Liver (tissue), 9 donors: ENCODE measurements around the gene MEF2B. TPM values are rescaled to one million over a fixed set of nuclear protein-coding genes. Genes with fewer than 3 reads are reported as not detected.

Experiments used
- DNase-seq: peaks from one replicate; pipeline ENCODE4 v3.0.0-alpha.2; 2017; ENCODE audit warnings: low spot score
- H3K27ac ChIP-seq, 2 donors: one replicate each; pipeline ENCODE4 v1.7.0; 2013; ENCODE audit warnings: inconsistent platforms in 2 of 2, low read length in 2 of 2, control low read depth in 1 of 2, low read depth in 1 of 2, mild to moderate bottlenecking in 1 of 2
- H3K27me3 ChIP-seq, 4 donors: one replicate each; pipeline versions ENCODE4 v1.6.1 to v1.7.0; 2013; ENCODE audit warnings: low read length in 3 of 4, inconsistent platforms in 1 of 4, mild to moderate bottlenecking in 1 of 4, moderate library complexity in 1 of 4; ENCODE audit not compliant: control insufficient read depth in 4 of 4, insufficient read depth in 4 of 4
- H3K36me3 ChIP-seq, 4 donors: one replicate each; pipeline versions ENCODE4 v1.6.1 to v1.7.0; 2013; ENCODE audit warnings: low read length in 3 of 4, mild to moderate bottlenecking in 3 of 4, low read depth in 1 of 4, moderate library complexity in 1 of 4; ENCODE audit not compliant: control insufficient read depth in 4 of 4, insufficient read depth in 3 of 4
- H3K4me1 ChIP-seq, 4 donors: one replicate each; pipeline versions ENCODE4 v1.6.1 to v1.7.0; 2013; ENCODE audit warnings: low read length in 3 of 4, mild to moderate bottlenecking in 3 of 4, moderate library complexity in 1 of 4; ENCODE audit not compliant: control insufficient read depth in 4 of 4, insufficient read depth in 4 of 4
- H3K4me3 ChIP-seq, 3 donors: one replicate each; pipeline versions ENCODE4 v1.6.1 to v1.7.0; 2013; ENCODE audit warnings: low read length in 3 of 3, control low read depth in 1 of 3, low read depth in 1 of 3, mild to moderate bottlenecking in 1 of 3
- H3K9ac ChIP-seq, 2 donors: one replicate each; pipeline ENCODE4 v1.7.0; 2013; ENCODE audit warnings: low read length in 2 of 2, mild to moderate bottlenecking in 2 of 2, moderate library complexity in 2 of 2, control low read depth in 1 of 2, low read depth in 1 of 2
- H3K9me3 ChIP-seq, 4 donors: one replicate each; pipeline versions ENCODE4 v1.6.1 to v1.7.0; 2013; ENCODE audit warnings: low read length in 3 of 4; ENCODE audit not compliant: control insufficient read depth in 4 of 4
- ATF3 ChIP-seq: IDR thresholded peaks from 2 replicates; pipeline ENCODE4 v1.6.1; 2016; ENCODE audit warnings: antibody characterized with exemption
- CTCF ChIP-seq: fragments of 150-350 bp; IDR thresholded peaks from 2 replicates; pipeline ENCODE4 v1.5.1; 2017; ENCODE audit warnings: improper control_type of control experiment, low read depth, low read length; ENCODE audit not compliant: missing input control
- EGR1 ChIP-seq, 2 donors: IDR thresholded peaks; 2 replicates each; pipeline ENCODE4 v1.6.1; 2016 to 2018; ENCODE audit warnings: antibody characterized with exemption in 2 of 2, low read depth in 2 of 2
- FOXA1 ChIP-seq: IDR thresholded peaks from 2 replicates; pipeline ENCODE4 v1.6.1; 2016; ENCODE audit warnings: antibody characterized with exemption
- GABPA ChIP-seq, 2 donors: IDR thresholded peaks in 1 of 2; conservative IDR thresholded peaks in 1 of 2; 2 replicates each; pipeline ENCODE4 v1.6.1; 2016; ENCODE audit warnings: antibody characterized with exemption in 2 of 2, mild to moderate bottlenecking in 1 of 2, moderate library complexity in 1 of 2
- HNF4A ChIP-seq, 2 donors: conservative IDR thresholded peaks; 2 replicates each; pipeline ENCODE4 v1.6.1; 2016; ENCODE audit warnings: antibody characterized with exemption in 2 of 2, mild to moderate bottlenecking in 2 of 2
- HNF4G ChIP-seq: IDR thresholded peaks from 2 replicates; pipeline ENCODE4 v1.6.1; 2016; ENCODE audit warnings: antibody characterized with exemption
- JUND ChIP-seq, 2 donors: IDR thresholded peaks; 2 replicates each; pipeline ENCODE4 v1.6.1; 2016; ENCODE audit warnings: antibody characterized with exemption in 2 of 2
- MAX ChIP-seq: IDR thresholded peaks from 2 replicates; pipeline ENCODE4 v1.6.1; 2016; ENCODE audit warnings: antibody characterized with exemption
- NR2F2 ChIP-seq: IDR thresholded peaks from 2 replicates; pipeline ENCODE4 v1.6.1; 2016; ENCODE audit warnings: antibody characterized with exemption
- RAD21 ChIP-seq, 2 donors: IDR thresholded peaks; 2 replicates each; pipeline ENCODE4 v1.6.1; 2016; ENCODE audit warnings: antibody characterized with exemption in 2 of 2, mild to moderate bottlenecking in 2 of 2
- REST ChIP-seq: IDR thresholded peaks from 2 replicates; pipeline ENCODE4 v1.6.1; 2016; ENCODE audit warnings: antibody characterized with exemption, mild to moderate bottlenecking
- RXRA ChIP-seq, 2 donors: IDR thresholded peaks; 2 replicates each; pipeline ENCODE4 v1.6.1; 2017 to 2018; ENCODE audit warnings: antibody characterized with exemption in 2 of 2, mild to moderate bottlenecking in 1 of 2
- SP1 ChIP-seq: IDR thresholded peaks from 2 replicates; pipeline ENCODE4 v1.6.1; 2018; ENCODE audit warnings: antibody characterized with exemption, mild to moderate bottlenecking
- TAF1 ChIP-seq: conservative IDR thresholded peaks from 2 replicates; pipeline ENCODE4 v1.6.1; 2016; ENCODE audit warnings: antibody characterized with exemption, mild to moderate bottlenecking
- YY1 ChIP-seq: IDR thresholded peaks from 2 replicates; pipeline ENCODE4 v1.6.1; 2016; ENCODE audit warnings: antibody characterized with exemption, mild to moderate bottlenecking
- ZBTB33 ChIP-seq: IDR thresholded peaks from 2 replicates; pipeline ENCODE4 v1.6.1; 2016; ENCODE audit warnings: antibody characterized with exemption
- WGBS: extraction: QIAGEN DNeasy Blood & Tissue Kit; methylation state at CpG from one replicate; pipeline ENCODE4 v1.1.7; 2013; 5-methylcytosine and 5-hydroxymethylcytosine counted together
- polyA plus RNA-seq, 2 donors: library from polyadenylated mRNA; stranded (reverse) in 1 of 2; unstranded in 1 of 2; fragments of 200-250 nt in 1 of 2; fragments of >200 nt in 1 of 2; fragmentation: Nextera tagmentation in 1 of 2; extraction: Ambion mirVana in 1 of 2; gene quantifications; one replicate each; pipeline versions ENCODE4 v1.2.1 to v1.2.3, GENCODE V29; 2013 to 2015
- total RNA-seq, 2 donors: library from RNA; depleted of rRNA; stranded (reverse); fragments of >200 nt; gene quantifications; one replicate each; pipeline ENCODE4 v1.2.3, GENCODE V29; 2014
- donor health status: healthy.
- donor health status: healthy.
- donor health status: healthy.
- donor health status: healthy.
- donor health status: healthy.

The MEF2B gene
- total and polyA plus RNA-seq, 4 donors: 0.08 to 0.39 (median 0.30) TPM; not detected in 1

GRCh38 chr19:19142347-19142746, 27.7 kb downstream of the MEF2B start:
- no peaks in the 10 kb centered on the region for H3K27me3 ChIP-seq
- no peaks in the 10 kb centered on the region for H3K9me3 ChIP-seq
- no peak overlapping the region for H3K27ac ChIP-seq
- WGBS: 68% methylated on average over 12 of the region's 12 CpGs
- no peak for DNase-seq
- peaks cover 0 to 7% (median 3%) of the 10 kb centered on the region in 4 donors for H3K4me1 ChIP-seq
- H3K36me3 ChIP-seq: peaks cover 0 to 3% (median 0%) of the 10 kb centered on the region in 4 donors
- no peak overlapping the region for H3K4me3 ChIP-seq
- TF ChIP-seq JUND (IDR thresholded peaks at IDR 0.05) (no peak), TAF1 (no peak), MAX (no peak), FOXA1 (no peak), EGR1 (IDR thresholded peaks at IDR 0.05; ENCODE audit: low read depth in 2 of 2) (no peak), CTCF (no peak), HNF4G (no peak), YY1 (no peak), HNF4A (conservative IDR thresholded peaks at IDR 0.05) (no peak), REST (no peak), GABPA (IDR thresholded peaks at IDR 0.05 in 1 of 2, conservative IDR thresholded peaks at IDR 0.05 in 1 of 2) (no peak), ATF3 (no peak)
- no peak overlapping the region for H3K9ac ChIP-seq

- no peaks in the 10 kb centered on the region for H3K27me3 ChIP-seq
- WGBS: 83% methylated on average over 5 of the region's 5 CpGs
- no peaks in the 10 kb centered on the region for H3K36me3 ChIP-seq
- no peaks in the 10 kb centered on the region for H3K9me3 ChIP-seq
- no peak for DNase-seq
- no peak overlapping the region for H3K4me3 ChIP-seq
- no peak overlapping the region for H3K9ac ChIP-seq
- no peak overlapping the region for H3K27ac ChIP-seq
- H3K4me1 ChIP-seq: peaks cover 0 to 12% (median 6%) of the 10 kb centered on the region in 4 donors
- TF ChIP-seq TAF1 (no peak), RAD21 (IDR thresholded peaks at IDR 0.05) (no peak), HNF4G (no peak), EGR1 (IDR thresholded peaks at IDR 0.05; ENCODE audit: low read depth in 2 of 2) (no peak), RXRA (IDR thresholded peaks at IDR 0.05) (no peak), REST (no peak), ATF3 (no peak), NR2F2 (no peak), CTCF (no peak), SP1 (no peak), FOXA1 (no peak), ZBTB33 (no peak), HNF4A (conservative IDR thresholded peaks at IDR 0.05) (no peak), MAX (no peak)
Observed at GRCh38 chr19:19140476-19140875, 29.6 kb downstream of the MEF2B start.
